Measurements from ENCODE around the gene C8B.

The C8B gene

DNA sequence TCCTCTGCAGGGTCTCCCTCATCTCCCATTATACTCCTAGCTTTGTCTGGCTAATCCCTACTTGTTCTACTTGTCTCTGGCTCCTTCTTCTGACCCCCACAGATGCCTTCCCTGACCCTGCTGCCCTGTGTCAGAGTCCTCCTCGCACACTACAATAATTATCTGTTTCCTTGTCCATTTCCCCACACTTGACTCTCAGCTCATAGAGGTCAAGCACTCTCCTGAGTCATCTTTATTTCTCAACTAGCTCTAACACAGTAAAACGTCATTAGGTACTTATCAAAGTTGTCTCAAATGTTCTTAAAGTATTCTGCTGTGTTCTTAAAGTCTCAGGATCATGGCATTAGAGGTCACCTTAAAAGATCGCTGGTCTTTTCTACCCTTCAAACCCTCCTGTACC is 64.1 kb downstream of the C8B start:
- no peak for DNase-seq

DNA sequence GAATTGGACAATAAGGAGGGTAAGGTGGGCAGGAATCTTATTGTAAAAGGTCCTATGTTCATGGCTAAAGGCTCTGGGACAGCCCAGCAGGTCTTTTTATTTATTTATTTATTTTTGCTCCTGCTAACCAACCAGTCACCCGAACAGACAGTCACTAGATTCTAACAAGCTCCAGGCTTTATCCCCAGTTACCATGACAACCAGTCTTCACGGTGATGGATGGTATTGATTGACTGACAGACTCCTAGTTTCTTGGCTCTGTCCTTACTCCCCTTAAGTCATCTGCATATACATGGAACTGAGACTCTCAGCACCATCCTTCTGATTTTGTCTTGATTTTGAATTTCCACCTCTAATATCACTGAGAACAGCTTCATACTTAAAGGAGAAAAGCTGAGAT is 66.9 kb downstream of the C8B start:
- no peak for DNase-seq

GRCh38 chr1:56898005-56898373 is 67.8 kb downstream of the C8B start:
- DNase-seq, result no peak

GRCh38 chr1:56897150-56898004 is 68.4 kb downstream of the C8B start:
- DNase-seq, result no peak

GRCh38 chr1:56894014-56894413 is 71.8 kb downstream of the C8B start:
- no peak for DNase-seq

- no peak for DNase-seq
Measured at GRCh38 chr1:56890229-56890628, 75.6 kb downstream of the C8B start.

DNA sequence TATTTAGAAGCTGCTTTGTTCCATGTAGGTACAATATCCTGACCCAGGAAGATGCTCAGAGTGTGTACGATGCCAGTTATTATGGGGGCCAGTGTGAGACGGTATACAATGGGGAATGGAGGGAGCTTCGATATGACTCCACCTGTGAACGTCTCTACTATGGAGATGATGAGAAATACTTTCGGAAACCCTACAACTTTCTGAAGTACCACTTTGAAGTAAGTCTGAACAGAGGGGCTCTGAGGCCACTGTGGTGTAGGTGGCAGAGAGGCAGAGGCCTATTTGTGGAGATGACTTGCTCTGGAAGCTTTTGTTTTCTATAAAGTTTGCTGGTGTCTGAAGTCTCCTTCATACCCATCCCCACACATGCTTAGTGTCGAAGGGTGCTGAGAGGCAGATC is 84.4 kb downstream of the C8B start:
- DNase-seq, result no peak

GRCh38 chr1:56880774-56881173 is 85.0 kb downstream of the C8B start:
- no peak for DNase-seq

Data from nucleus accumbens (tissue), 56 donors.